HG03521 (cell line): Measurements from ENCODE around the gene OSTC.
"Not testable (repeated sequence)": the region's sequence is repeated elsewhere in the genome, so short reads cannot be mapped to it uniquely, and the experiment has no call there.

Experiments
- ATAC-seq: cut with Tn5 transposase; IDR thresholded peaks from one replicate; pipeline ENCODE4 v1.9.1; 2021; ENCODE audit warnings: mild to moderate bottlenecking, moderate library complexity; ENCODE audit not compliant: unreplicated experiment

OSTC gene

DNA sequence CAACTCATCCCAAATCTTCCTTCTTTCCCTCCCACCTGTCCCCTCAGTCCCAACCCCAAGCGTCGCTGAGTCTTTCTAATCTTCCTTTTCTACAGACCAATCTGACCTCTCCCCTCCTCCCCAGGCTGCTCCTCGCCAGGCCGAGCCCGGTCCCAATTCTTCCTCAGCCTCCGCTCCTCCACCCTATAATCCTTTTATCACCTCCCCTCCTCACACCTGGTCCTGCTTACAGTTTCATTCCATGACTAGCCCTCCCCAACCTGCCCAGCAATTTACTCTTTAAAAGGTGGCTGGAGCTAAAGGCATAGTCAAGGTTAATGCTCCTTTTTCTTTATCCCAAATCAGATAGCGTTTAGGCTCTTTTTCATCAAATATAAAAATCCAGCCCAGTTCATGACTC, 60.2 kb downstream of the OSTC start:
- ATAC-seq, result not testable (repeated sequence)

DNA sequence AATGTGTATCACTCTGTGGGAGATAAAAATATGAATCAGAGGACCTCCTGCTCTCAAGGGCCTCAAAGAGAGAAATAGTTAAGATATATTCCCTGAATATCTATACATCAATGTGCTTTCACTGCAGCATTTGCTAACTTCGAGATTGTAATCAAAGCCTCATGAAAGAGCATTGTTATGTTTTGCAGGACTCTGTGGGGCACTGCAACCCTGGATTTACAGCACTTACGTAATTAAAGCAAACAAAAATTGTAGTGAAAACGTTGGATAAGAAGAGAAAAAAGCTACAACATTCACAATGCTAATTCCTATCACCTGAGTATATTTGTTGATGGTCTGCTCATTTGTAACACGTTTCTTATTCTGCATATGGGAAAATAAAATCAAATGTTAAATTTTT, 64.5 kb downstream of the OSTC start:
- no peak for ATAC-seq

DNA sequence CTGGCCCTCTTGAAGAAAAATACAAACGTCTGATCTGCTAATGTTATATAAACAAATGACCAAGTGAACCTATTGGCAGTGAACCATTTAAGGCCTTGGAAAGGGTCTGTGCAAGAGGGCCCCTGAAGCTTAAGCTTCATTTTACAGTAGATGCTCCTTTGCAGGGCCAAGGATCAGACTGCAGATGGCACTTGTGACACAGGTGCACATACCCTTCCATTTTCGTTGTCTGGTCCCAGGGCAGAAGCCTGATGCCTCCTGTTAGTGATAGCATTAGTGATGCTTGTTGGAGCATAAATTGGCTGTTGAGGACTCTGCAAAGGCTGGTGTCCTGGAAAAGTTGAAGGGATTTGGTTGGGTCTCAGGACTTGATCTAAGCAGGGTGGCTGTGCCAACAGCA, 65.9 kb downstream of the OSTC start:
- ATAC-seq, result no peak

DNA sequence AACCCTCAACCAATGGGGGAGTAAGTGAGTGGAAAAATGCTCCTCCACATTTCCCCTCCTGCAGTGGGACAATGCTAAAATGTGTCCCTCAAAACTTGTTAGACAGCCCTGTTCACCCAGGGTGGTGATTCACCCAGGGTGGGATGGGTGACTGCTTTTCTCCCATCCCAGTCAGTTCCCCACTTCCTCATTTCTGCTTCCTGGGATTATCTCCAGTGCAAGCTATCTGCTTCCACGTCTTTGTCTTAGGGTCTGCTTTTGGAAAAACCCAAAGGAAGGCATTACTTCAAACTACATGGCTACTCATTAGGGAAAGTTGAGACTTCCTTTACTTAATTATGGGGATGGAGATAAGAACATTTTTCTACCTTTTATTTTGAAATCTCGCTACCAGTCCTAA, 67.0 kb downstream of the OSTC start:
- no peak for ATAC-seq
